Panc1 (cell line): Measurements from ENCODE around the gene GPRASP1. TPM values are rescaled to one million over a fixed set of nuclear protein-coding genes. Genes with fewer than 3 reads are reported as not detected.

Source experiments
- ATAC-seq: fragments of 200-7000 bp; cut with Tn5 transposase; 2 replicates; pipeline ENCODE4 v1.9.1; 2020; ENCODE audit warnings: mild to moderate bottlenecking, moderate library complexity
- BruUV-seq: library from RNA; stranded (reverse); fragments of 400-500 nt; replicated peaks from 2 replicates; lab custom pipeline; 2021; lab: Mats Ljungman, UMichigan
- CTCF ChIA-PET: fragments of 300-600 bp; sonication (Branson Sonifier 250); formaldehyde crosslinking; loops from one replicate; lab custom pipeline; 2022; ENCODE audit warnings: antibody characterized with exemption; lab: Charles Lee
- POLR2A ChIA-PET: fragments of 300-600 bp; sonication (Branson Sonifier 250); formaldehyde crosslinking; loops from one replicate; lab custom pipeline; 2022; ENCODE audit warnings: antibody characterized with exemption; lab: Charles Lee
- DNase-seq: peaks from one replicate; pipeline ENCODE4 v3.0.0-alpha.2; 2010; ENCODE audit warnings: low read depth, low spot score
- H3K27ac ChIP-seq: 2 replicates; pipeline ENCODE4 v1.5.1; 2011; ENCODE audit warnings: mild to moderate bottlenecking, low read length, inconsistent platforms
- H3K27me3 ChIP-seq: fragments of 200-500 bp; sonication (Bioruptor generic); 2 replicates; pipeline ENCODE4 v1.6.0; 2014; ENCODE audit warnings: low read length, inconsistent platforms; ENCODE audit not compliant: control insufficient read depth, insufficient read depth
- H3K36me3 ChIP-seq: fragments of 200-500 bp; sonication (Bioruptor generic); 2 replicates; pipeline ENCODE4 v1.5.1; 2014; ENCODE audit warnings: inconsistent platforms, mild to moderate bottlenecking, low read length, moderate library complexity; ENCODE audit not compliant: control insufficient read depth, insufficient read depth
- H3K4me1 ChIP-seq: 2 replicates; pipeline ENCODE4 v1.5.1; 2011; ENCODE audit warnings: inconsistent platforms, mild to moderate bottlenecking, low read length, moderate library complexity; ENCODE audit not compliant: control insufficient read depth, insufficient read depth
- H3K4me3 ChIP-seq, 2 experiments: 2 replicates each; pipeline ENCODE4 v1.5.1; 2011 to 2012; ENCODE audit warnings: low read depth in 2 of 2, low read length in 2 of 2, mild to moderate bottlenecking in 2 of 2, inconsistent platforms in 1 of 2, moderate library complexity in 1 of 2
- H3K9me3 ChIP-seq: fragments of 200-500 bp; sonication (Bioruptor generic); 2 replicates; pipeline ENCODE4 v1.5.1; 2014; ENCODE audit warnings: low read depth, mild to moderate bottlenecking, inconsistent platforms, low read length, moderate library complexity; ENCODE audit not compliant: control insufficient read depth, insufficient read depth
- POLR2AphosphoS5 ChIP-seq: IDR thresholded peaks from 2 replicates; pipeline ENCODE4 v1.6.1; 2012; ENCODE audit warnings: mild to moderate bottlenecking, low read depth, low read length, moderate library complexity
- SIN3A ChIP-seq: IDR thresholded peaks from 2 replicates; pipeline ENCODE4 v1.6.1; 2012; ENCODE audit warnings: low read depth, mild to moderate bottlenecking, low read length, moderate library complexity, borderline replicate concordance; ENCODE audit not compliant: insufficient read depth
- TCF7L2 ChIP-seq: IDR thresholded peaks from 2 replicates; pipeline ENCODE4 v1.6.1; 2011; ENCODE audit warnings: mild to moderate bottlenecking, low read depth, low read length, inconsistent platforms
- in situ Hi-C: cut with HindIII; loops from 2 replicates; pipeline ENCODE4 v1.10.0; 2016; ENCODE audit warnings: low sequenced_read_pairs, low pct_unique_long_range_greater_than_20kb
- intact Hi-C: fragments of 100-400 bp; cut with micrococcal nuclease; formaldehyde crosslinking; loops from one replicate; pipeline ENCODE4 v1.10.0; 2022; ENCODE audit not compliant: unreplicated experiment
- total RNA-seq: library from RNA; stranded (reverse); gene quantifications from one replicate; pipeline ENCODE4 v1.2.1, GENCODE V29; 2021; ENCODE audit not compliant: unreplicated experiment
- TF ChIP-seq, protein P1 (sequence below), 2 experiments: IDR thresholded peaks; 2 replicates each; pipeline ENCODE4 v1.6.1; 2011 to 2012; ENCODE audit warnings: low read depth in 2 of 2, control low read depth in 1 of 2, low read length in 1 of 2, mild to moderate bottlenecking in 1 of 2, moderate library complexity in 1 of 2; ENCODE audit not compliant: insufficient read depth in 1 of 2
- TF ChIP-seq, protein P2 (sequence below): fragments of 450-650 bp; IDR thresholded peaks from 2 replicates; pipeline ENCODE4 v1.5.1; 2017; ENCODE audit warnings: mild to moderate bottlenecking

Gene GPRASP1
- total RNA-seq, 1 experiment from 2014 or later: 5.0 TPM

DNA sequence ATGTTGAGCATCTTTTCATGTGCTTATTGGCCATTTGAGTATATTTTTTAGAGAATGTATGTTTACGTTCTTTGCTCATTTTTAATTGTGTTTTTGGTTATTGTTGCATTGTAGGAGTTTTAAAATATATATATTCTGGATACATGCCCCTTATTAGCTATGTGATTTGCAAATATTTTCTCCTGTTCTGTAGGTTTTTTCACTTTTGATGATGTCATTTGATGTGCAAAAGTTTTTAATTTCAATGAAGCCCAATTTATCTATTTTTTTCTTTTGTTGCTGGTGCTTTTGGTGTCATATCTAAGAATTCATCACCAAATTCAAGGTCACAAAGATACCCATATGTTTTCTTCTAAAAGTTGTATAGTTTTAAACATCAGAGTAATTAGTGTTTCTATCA is 45.2 kb upstream of the GPRASP1 start:
- ChIA-PET CTCF (no interaction called here), POLR2A (no interaction called here)
- no peak overlapping the region for H3K4me3 ChIP-seq
- no TSS peak for BruUV-seq
- DNase-seq (no peak), ATAC-seq (no peak)
- H3K9me3 ChIP-seq: no peaks in the 10 kb centered on the region
- no peak for TF ChIP-seq POLR2AphosphoS5
- intact Hi-C loops: no loop called here
- no peaks in the 10 kb centered on the region for H3K36me3 ChIP-seq
- H3K27me3 ChIP-seq: no peaks in the 10 kb centered on the region
- in situ Hi-C loops: no loop called here
- no peaks in the 10 kb centered on the region for H3K4me1 ChIP-seq
- no peak overlapping the region for H3K27ac ChIP-seq

DNA sequence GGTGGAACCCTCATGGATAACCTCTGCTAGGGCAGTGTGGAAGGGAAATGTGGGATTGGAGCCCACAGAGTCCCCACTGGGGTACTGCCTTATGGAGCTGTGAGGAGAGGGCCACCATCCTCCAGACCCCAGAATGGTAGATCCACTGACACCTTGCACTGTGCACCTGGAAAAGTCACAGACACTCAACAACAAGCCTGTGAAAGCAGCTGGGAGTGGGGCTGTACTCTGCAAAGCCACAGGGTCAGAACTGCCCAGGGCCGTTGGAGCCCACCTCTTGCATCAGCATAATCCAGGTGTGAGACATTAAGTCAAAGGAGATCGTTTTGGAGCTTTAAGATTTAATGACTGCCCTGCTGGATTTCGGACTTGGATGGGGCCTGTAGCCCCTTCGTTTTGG is 40.4 kb upstream of the GPRASP1 start:
- H3K9me3 ChIP-seq: no peaks in the 10 kb centered on the region
- H3K27me3 ChIP-seq: no peaks in the 10 kb centered on the region
- DNase-seq: no peak
- H3K4me1 ChIP-seq: no peaks in the 10 kb centered on the region
- intact Hi-C loops: no loop called here
- CTCF ChIA-PET: no interaction called here
- TF ChIP-seq SIN3A: no peak
- no peak for TF ChIP-seq TCF7L2
- no peak for TF ChIP-seq POLR2AphosphoS5
- TF ChIP-seq, protein P1, sequence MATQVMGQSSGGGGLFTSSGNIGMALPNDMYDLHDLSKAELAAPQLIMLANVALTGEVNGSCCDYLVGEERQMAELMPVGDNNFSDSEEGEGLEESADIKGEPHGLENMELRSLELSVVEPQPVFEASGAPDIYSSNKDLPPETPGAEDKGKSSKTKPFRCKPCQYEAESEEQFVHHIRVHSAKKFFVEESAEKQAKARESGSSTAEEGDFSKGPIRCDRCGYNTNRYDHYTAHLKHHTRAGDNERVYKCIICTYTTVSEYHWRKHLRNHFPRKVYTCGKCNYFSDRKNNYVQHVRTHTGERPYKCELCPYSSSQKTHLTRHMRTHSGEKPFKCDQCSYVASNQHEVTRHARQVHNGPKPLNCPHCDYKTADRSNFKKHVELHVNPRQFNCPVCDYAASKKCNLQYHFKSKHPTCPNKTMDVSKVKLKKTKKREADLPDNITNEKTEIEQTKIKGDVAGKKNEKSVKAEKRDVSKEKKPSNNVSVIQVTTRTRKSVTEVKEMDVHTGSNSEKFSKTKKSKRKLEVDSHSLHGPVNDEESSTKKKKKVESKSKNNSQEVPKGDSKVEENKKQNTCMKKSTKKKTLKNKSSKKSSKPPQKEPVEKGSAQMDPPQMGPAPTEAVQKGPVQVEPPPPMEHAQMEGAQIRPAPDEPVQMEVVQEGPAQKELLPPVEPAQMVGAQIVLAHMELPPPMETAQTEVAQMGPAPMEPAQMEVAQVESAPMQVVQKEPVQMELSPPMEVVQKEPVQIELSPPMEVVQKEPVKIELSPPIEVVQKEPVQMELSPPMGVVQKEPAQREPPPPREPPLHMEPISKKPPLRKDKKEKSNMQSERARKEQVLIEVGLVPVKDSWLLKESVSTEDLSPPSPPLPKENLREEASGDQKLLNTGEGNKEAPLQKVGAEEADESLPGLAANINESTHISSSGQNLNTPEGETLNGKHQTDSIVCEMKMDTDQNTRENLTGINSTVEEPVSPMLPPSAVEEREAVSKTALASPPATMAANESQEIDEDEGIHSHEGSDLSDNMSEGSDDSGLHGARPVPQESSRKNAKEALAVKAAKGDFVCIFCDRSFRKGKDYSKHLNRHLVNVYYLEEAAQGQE (IDR thresholded peaks at IDR 0.05; ENCODE audit: insufficient read depth in 1 of 2, low read depth in 2 of 2, low read length in 1 of 2): no peak
- TF ChIP-seq, protein P2, sequence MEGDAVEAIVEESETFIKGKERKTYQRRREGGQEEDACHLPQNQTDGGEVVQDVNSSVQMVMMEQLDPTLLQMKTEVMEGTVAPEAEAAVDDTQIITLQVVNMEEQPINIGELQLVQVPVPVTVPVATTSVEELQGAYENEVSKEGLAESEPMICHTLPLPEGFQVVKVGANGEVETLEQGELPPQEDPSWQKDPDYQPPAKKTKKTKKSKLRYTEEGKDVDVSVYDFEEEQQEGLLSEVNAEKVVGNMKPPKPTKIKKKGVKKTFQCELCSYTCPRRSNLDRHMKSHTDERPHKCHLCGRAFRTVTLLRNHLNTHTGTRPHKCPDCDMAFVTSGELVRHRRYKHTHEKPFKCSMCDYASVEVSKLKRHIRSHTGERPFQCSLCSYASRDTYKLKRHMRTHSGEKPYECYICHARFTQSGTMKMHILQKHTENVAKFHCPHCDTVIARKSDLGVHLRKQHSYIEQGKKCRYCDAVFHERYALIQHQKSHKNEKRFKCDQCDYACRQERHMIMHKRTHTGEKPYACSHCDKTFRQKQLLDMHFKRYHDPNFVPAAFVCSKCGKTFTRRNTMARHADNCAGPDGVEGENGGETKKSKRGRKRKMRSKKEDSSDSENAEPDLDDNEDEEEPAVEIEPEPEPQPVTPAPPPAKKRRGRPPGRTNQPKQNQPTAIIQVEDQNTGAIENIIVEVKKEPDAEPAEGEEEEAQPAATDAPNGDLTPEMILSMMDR: no peak
- ATAC-seq: no peak
- no peak overlapping the region for H3K27ac ChIP-seq
- in situ Hi-C loops: no loop called here
- no peak overlapping the region for H3K4me3 ChIP-seq
- no TSS peak for BruUV-seq
- POLR2A ChIA-PET: no interaction called here
- no peaks in the 10 kb centered on the region for H3K36me3 ChIP-seq

DNA sequence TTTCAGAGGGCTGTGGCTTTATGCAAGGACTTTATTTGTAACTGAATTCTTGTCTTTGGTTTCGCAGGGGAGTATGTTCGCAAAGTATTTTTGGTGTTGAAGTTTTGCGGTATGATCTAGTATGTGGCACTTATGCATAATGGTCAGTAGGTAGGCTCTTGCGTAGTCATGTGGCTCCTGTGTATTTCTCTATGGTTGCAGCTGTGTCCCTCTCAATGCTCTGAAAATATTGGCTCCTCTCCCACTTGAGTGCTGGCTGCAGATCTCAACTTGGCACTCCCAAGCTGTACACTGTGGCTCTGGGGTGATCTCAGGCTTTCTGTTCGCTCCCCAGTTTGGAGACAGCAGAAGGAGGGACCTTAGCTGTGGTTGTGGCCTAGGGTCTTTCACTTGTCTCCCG is 27.2 kb upstream of the GPRASP1 start:
- BruUV-seq: no TSS peak
- TF ChIP-seq POLR2AphosphoS5 (no peak), SIN3A (no peak), TCF7L2 (no peak)
- TF ChIP-seq, protein P1 (IDR thresholded peaks at IDR 0.05; ENCODE audit: insufficient read depth in 1 of 2, low read depth in 2 of 2, low read length in 1 of 2): no peak
- TF ChIP-seq, protein P2: no peak

More for the DNA sequence above, 27.2 kb upstream of the GPRASP1 start:
- no peaks in the 10 kb centered on the region for H3K27me3 ChIP-seq
- DNase-seq (no peak), ATAC-seq (no peak)
- peaks cover 3% of the 10 kb centered on the region; the same call in 1 of the 2 replicates for H3K9me3 ChIP-seq
- intact Hi-C loops: no loop called here
- ChIA-PET CTCF (no interaction called here), POLR2A (no interaction called here)
- in situ Hi-C loops: no loop called here
- no peaks in the 10 kb centered on the region for H3K4me1 ChIP-seq
- H3K4me3 ChIP-seq: no peak overlapping the region
- H3K36me3 ChIP-seq: no peaks in the 10 kb centered on the region
- H3K27ac ChIP-seq: no peak overlapping the region
